ENCODE data around the gene DGKH. TPM values are rescaled to one million over a fixed set of nuclear protein-coding genes. Genes with fewer than 3 reads are reported as not detected.
"Not testable (repeated sequence)": the region's sequence is repeated elsewhere in the genome, so short reads cannot be mapped to it uniquely, and the experiment has no call there.

Gene DGKH
- total RNA-seq, 4 donors from 2014 or later: 15.0 to 20.8 (median 17.1) TPM

DNA sequence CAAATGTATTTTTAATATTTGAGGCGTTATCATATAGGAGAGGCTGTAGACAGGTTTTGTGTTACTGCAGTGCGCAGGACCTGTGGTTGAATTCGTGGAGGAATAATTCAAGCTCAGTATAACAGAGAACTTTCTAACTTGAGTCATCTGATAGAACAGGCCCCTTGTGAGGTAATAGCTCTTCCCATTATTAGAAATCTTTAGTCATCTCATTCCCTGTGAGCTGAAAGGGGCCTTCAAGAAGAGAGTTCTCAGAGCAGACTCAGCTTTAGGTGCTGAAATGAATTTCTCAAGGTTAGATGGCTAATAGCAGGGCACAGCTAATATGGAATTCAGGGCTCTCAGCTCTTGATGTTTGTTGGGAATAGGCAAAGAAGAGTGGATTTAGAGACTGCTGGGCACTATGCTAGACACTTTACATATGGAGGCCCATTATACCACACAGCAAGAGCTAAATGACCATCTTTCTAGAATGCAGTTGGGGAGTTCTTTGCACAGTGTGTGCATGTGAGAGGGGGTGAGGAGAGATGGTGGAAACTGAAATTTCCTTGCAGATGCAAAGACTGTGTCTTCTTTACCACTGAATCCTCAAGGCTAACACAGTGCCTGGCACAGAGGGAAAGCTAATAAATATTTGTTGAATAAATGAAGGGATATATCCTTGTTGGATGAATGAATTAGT is 89.5 kb downstream of the DGKH start:
- H3K27me3 ChIP-seq: no peaks in the 10 kb centered on the region
- 97% methylated on average over 3 of the region's 3 CpGs for WGBS
- no peaks in the 10 kb centered on the region for H3K36me3 ChIP-seq
- H3K9me3 ChIP-seq: no peaks in the 10 kb centered on the region
- H3K4me3 ChIP-seq: no peak overlapping the region
- intact Hi-C loops (cut with DNase I): no loop called here
- H3K27ac ChIP-seq (replicated peaks in 1 of 4): no peak overlapping the region
- H3K4me1 ChIP-seq: no peaks in the 10 kb centered on the region
- TF ChIP-seq, protein P1, sequence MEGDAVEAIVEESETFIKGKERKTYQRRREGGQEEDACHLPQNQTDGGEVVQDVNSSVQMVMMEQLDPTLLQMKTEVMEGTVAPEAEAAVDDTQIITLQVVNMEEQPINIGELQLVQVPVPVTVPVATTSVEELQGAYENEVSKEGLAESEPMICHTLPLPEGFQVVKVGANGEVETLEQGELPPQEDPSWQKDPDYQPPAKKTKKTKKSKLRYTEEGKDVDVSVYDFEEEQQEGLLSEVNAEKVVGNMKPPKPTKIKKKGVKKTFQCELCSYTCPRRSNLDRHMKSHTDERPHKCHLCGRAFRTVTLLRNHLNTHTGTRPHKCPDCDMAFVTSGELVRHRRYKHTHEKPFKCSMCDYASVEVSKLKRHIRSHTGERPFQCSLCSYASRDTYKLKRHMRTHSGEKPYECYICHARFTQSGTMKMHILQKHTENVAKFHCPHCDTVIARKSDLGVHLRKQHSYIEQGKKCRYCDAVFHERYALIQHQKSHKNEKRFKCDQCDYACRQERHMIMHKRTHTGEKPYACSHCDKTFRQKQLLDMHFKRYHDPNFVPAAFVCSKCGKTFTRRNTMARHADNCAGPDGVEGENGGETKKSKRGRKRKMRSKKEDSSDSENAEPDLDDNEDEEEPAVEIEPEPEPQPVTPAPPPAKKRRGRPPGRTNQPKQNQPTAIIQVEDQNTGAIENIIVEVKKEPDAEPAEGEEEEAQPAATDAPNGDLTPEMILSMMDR (IDR thresholded peaks at IDR 0.05): no peak
- TF ChIP-seq POLR2AphosphoS5 (IDR thresholded peaks at IDR 0.05) (no peak), EP300 (IDR thresholded peaks at IDR 0.05) (no peak), POLR2A (IDR thresholded peaks at IDR 0.05; ENCODE audit: low read depth) (no peak)
- DNase-seq (ENCODE audit: extremely low spot score): no peak

DNA sequence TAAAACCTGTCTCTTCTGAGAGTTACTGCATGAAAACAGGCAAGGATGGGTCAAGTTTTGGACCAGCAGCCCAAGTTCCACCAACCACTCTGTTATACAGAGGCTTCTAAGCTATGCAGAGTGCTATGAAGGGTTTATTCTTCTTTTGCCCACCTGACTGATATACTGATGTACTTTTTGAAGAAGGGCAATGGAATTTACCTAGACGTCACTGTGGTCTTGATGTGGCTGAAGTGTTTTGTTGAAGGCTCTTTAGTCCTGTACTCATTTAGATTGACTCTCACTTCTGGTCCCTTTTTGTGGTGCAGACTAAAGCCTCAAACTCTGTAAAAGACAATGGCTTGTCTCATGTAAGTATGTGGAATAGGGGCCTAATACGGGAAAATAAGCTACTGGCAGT is 92.0 kb downstream of the DGKH start:
- Histone ChIP-seq H3K27ac (replicated peaks in 1 of 4) (no peak overlapping the region), H3K9me3 (no peaks in the 10 kb centered on the region), H3K4me1 (no peaks in the 10 kb centered on the region), H3K36me3 (no peaks in the 10 kb centered on the region), H3K4me3 (no peak overlapping the region), H3K27me3 (no peaks in the 10 kb centered on the region)
- TF ChIP-seq, protein P1 (IDR thresholded peaks at IDR 0.05): no peak
- no peak for TF ChIP-seq POLR2A (IDR thresholded peaks at IDR 0.05; ENCODE audit: low read depth)
- intact Hi-C loops (cut with DNase I): no loop called here
- DNase-seq (ENCODE audit: extremely low spot score): no peak
- 45% methylated on average over 2 of the region's 2 CpGs for WGBS

DNA sequence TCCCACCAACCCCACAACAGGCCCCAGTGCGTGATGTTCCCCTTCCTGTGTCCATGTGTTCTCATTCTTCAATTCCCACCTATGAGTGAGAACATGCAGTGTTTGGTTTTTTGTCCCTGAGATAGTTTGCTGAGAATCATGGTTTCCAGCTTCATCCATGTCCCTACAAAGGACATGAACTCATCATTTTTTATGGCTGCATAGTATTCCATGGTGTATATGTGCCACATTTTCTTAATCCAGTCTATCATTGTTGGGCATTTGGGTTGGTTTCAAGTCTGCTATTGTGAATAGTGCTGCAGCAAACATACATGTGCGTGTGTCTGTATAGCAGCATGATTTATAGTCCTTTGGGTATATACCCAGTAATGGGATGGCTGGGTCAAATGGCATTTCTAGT is 92.6 kb downstream of the DGKH start:
- intact Hi-C loops (cut with DNase I); H3K9me3 ChIP-seq; H3K27me3 ChIP-seq; H3K36me3 ChIP-seq; H3K4me3 ChIP-seq; H3K4me1 ChIP-seq; DNase-seq (ENCODE audit: extremely low spot score); H3K27ac ChIP-seq (replicated peaks in 1 of 4): not testable (repeated sequence)
- 71% methylated on average over 1 of the region's 2 CpGs for WGBS

DNA sequence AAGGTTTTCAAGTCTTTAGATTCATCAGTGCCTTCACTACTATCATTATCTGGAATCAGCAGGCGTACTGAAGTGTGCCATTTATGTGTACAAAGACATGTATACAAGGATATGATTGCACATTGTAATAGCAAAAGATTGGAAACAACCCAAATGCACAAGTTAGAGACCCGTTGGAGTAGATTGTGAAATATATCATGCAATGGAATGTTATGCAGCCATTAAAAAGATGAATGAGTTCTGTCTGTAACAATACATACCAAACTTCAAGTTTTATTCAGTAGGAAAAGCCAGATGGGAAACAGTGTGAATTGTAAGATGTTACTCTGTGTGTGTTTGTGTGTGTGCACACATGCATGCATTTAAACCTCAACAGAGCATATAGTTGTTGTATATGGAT is 97.9 kb downstream of the DGKH start:
- no peaks in the 10 kb centered on the region for H3K9me3 ChIP-seq
- no peak for DNase-seq (ENCODE audit: extremely low spot score)
- intact Hi-C loops (cut with DNase I): no loop called here
- 86% methylated on average over 2 of the region's 2 CpGs for WGBS
- no peak overlapping the region for H3K27ac ChIP-seq (replicated peaks in 1 of 4)
- no peak overlapping the region for H3K4me3 ChIP-seq
- no peaks in the 10 kb centered on the region for H3K36me3 ChIP-seq
- H3K27me3 ChIP-seq: no peaks in the 10 kb centered on the region
- no peaks in the 10 kb centered on the region for H3K4me1 ChIP-seq
- no peak for TF ChIP-seq EP300 (IDR thresholded peaks at IDR 0.05)
- TF ChIP-seq POLR2A (IDR thresholded peaks at IDR 0.05; ENCODE audit: low read depth): no peak
- TF ChIP-seq POLR2AphosphoS5 (IDR thresholded peaks at IDR 0.05): no peak
- TF ChIP-seq, protein P1 (IDR thresholded peaks at IDR 0.05): no peak

DNA sequence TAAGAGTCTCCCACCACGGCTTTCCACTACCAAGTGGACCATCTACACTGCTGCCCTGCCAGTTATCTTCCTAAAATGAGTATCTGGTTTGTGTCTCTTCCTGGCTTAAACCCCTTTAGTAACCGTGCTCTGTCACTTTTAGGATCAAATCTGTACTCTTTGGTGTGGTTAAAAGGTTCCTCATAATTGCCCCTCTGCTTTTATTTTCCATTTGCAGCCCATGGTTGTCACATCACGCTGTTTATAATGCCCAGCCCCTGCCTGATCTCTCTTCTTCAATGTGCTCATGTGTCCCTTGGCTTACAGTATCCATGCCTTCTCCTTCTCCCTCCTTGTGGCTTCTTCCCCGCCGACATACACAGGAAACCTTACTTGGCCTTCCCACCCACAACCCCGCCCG is 100.1 kb downstream of the DGKH start:
- intact Hi-C loops (cut with DNase I): no loop called here
- H3K9me3 ChIP-seq: no peaks in the 10 kb centered on the region

More for the DNA sequence above, 100.1 kb downstream of the DGKH start:
- WGBS: 86% methylated on average over 7 of the region's 7 CpGs
- Histone ChIP-seq H3K27ac (replicated peaks in 1 of 4) (no peak overlapping the region), H3K4me3 (no peak overlapping the region), H3K4me1 (no peaks in the 10 kb centered on the region), H3K36me3 (no peaks in the 10 kb centered on the region), H3K27me3 (no peaks in the 10 kb centered on the region)
- no peak for TF ChIP-seq POLR2A (IDR thresholded peaks at IDR 0.05; ENCODE audit: low read depth)
- TF ChIP-seq, protein P1 (IDR thresholded peaks at IDR 0.05): no peak
- TF ChIP-seq POLR2AphosphoS5 (IDR thresholded peaks at IDR 0.05): no peak
- TF ChIP-seq EP300 (IDR thresholded peaks at IDR 0.05): no peak
- no peak for DNase-seq (ENCODE audit: extremely low spot score)

Data from esophagus muscularis mucosa (tissue), 4 donors.